ENCODE data around the gene RPRD1B.
A peak's percentile ranks its signal among the peaks of the same experiment; 100 is the strongest.

The RPRD1B gene

DNA sequence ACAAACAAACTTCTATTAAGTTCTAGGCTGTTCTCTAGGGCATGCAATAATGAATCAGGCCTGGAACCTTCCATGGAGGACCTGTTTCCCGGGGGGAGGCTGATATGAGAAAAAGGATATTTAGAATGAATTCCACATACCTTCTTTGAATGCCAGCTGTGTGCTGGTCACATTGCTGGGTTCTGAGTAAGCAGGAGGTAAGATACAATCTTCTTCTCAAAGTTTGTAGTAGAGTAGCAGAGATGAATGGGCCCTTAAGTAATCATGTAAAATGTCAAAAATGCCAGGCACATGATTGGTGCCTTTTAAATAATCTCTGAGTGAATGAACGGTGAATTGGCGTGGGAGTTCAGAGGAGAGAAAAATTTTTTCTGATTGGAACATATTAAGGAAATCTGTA lies 84.1 kb downstream of the RPRD1B start:
- DNase-seq (ENCODE audit: low read depth), result peak; percentile 74
- H3K27me3 ChIP-seq (replicated peaks; ENCODE audit: control insufficient read depth, insufficient read depth, low read length), result no peaks in the 10 kb centered on the region
- H3K4me1 ChIP-seq (ENCODE audit: control insufficient read depth, insufficient read depth, low read length), result no peaks in the 10 kb centered on the region
- H3K36me3 ChIP-seq (ENCODE audit: control insufficient read depth, insufficient read depth, low read length, severe bottlenecking), result no peaks in the 10 kb centered on the region
- H3K9ac ChIP-seq (ENCODE audit: low read length), result no peak overlapping the region
- H3K9me3 ChIP-seq (ENCODE audit: control insufficient read depth, low read length), result peaks cover 5% of the 10 kb centered on the region
- H3K4me3 ChIP-seq (ENCODE audit: low read length), result no peak overlapping the region

DNA sequence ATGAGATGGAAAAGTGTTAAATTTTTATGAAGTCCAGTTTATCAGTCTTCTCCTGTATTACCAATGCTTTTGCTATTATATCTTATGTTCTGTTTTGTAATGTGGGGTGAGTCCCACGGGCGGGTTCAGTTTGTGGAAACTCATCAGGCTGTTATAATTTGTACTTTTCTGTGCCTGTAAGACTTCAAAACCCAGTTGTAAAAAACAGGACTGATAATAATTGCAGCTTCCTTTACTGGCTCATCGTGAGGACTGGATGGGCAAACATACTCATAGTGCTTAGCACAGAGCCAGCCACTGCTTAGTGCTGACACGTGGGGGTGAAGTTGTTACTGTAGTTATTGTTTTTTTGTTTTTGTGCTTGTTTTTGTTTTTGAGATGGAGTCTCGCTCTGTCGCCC lies 85.9 kb downstream of the RPRD1B start:
- peaks cover 5% of the 10 kb centered on the region for H3K4me1 ChIP-seq (ENCODE audit: control insufficient read depth, insufficient read depth, low read length)
- H3K9ac ChIP-seq (ENCODE audit: low read length), result no peak overlapping the region
- H3K27me3 ChIP-seq (replicated peaks; ENCODE audit: control insufficient read depth, insufficient read depth, low read length), result no peaks in the 10 kb centered on the region
- H3K9me3 ChIP-seq (ENCODE audit: control insufficient read depth, low read length), result peaks cover 5% of the 10 kb centered on the region
- no peaks in the 10 kb centered on the region for H3K36me3 ChIP-seq (ENCODE audit: control insufficient read depth, insufficient read depth, low read length, severe bottlenecking)
- no peak overlapping the region for H3K4me3 ChIP-seq (ENCODE audit: low read length)
- DNase-seq (ENCODE audit: low read depth), result no peak

DNA sequence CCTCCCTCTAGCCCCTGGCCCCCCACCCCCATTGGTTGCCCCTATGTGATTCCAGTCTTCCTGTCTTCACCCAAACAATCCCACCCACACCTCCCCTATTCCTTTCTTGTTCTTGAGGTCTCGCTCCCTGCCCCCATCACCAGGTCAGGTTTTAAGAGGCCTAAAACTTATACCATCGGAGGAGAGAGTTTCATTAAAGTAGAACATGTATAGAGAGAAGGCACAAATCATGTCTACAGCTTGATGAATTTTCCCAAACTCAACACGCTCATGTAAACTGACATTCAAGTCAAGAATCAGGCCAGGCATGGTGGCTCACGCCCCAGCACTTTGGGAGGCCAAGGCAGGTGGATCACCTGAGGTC lies 87.1 kb downstream of the RPRD1B start:
- H3K27me3 ChIP-seq (replicated peaks; ENCODE audit: control insufficient read depth, insufficient read depth, low read length), result no peaks in the 10 kb centered on the region
- no peak for DNase-seq (ENCODE audit: low read depth)
- no peaks in the 10 kb centered on the region for H3K36me3 ChIP-seq (ENCODE audit: control insufficient read depth, insufficient read depth, low read length, severe bottlenecking)
- peaks cover 5% of the 10 kb centered on the region for H3K4me1 ChIP-seq (ENCODE audit: control insufficient read depth, insufficient read depth, low read length)
- H3K9ac ChIP-seq (ENCODE audit: low read length), result no peak overlapping the region
- peaks cover 5% of the 10 kb centered on the region for H3K9me3 ChIP-seq (ENCODE audit: control insufficient read depth, low read length)
- H3K4me3 ChIP-seq (ENCODE audit: low read length), result no peak overlapping the region

DNA sequence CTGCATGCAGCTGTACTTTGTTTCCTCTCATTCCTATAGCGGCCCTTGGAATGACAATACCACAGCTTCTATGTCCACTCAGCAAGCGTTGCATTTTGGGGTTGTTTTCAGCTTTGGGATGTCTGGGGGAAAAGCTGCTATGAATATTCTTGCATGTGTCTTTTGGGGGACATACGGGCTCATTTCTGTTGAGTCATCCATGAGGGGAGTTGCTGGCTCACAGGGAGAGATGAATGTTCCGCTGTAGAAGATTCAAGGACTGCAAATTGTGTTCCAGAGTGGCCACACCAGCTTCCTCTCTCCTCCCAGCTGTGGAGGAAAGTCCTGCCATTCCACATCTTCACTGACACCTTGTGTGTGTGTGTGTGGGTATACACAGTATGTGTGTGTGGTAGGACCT lies 88.2 kb downstream of the RPRD1B start:
- H3K9ac ChIP-seq (ENCODE audit: low read length), result no peak overlapping the region
- no peak for DNase-seq (ENCODE audit: low read depth)
- H3K36me3 ChIP-seq (ENCODE audit: control insufficient read depth, insufficient read depth, low read length, severe bottlenecking), result no peaks in the 10 kb centered on the region
- H3K4me1 ChIP-seq (ENCODE audit: control insufficient read depth, insufficient read depth, low read length), result peaks cover 7% of the 10 kb centered on the region
- no peaks in the 10 kb centered on the region for H3K27me3 ChIP-seq (replicated peaks; ENCODE audit: control insufficient read depth, insufficient read depth, low read length)
- peaks cover 3% of the 10 kb centered on the region for H3K9me3 ChIP-seq (ENCODE audit: control insufficient read depth, low read length)
- H3K4me3 ChIP-seq (ENCODE audit: low read length), result no peak overlapping the region

DNA sequence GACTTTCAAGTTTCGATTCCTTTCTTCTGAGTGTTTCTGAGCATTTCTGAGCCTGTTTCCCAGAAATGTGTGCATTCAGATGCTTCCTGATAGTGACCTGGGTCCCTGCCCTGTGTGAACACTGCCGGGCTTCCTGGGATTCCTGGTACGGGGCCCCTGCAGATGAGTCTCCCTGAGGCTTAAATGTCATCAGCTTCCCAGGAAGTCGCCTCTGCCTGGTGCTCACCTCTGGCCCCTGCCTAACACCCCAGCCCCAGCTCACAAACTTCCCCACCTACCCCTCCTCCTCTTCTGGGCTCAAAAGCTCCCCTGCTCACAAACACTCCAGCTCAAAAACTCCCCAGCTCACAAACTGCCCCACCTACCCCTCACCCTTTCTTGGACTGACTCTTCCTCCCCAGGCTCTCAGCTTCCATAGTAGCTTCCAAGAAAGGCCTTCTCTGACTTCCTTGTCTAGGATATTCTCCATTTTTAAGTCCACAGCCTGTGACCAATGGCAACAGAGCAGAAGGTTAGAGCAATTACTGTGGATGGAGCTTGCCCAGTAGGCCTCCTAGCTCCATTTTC lies 89.6 kb downstream of the RPRD1B start:
- peak; percentile 71 for DNase-seq (ENCODE audit: low read depth)

DNA sequence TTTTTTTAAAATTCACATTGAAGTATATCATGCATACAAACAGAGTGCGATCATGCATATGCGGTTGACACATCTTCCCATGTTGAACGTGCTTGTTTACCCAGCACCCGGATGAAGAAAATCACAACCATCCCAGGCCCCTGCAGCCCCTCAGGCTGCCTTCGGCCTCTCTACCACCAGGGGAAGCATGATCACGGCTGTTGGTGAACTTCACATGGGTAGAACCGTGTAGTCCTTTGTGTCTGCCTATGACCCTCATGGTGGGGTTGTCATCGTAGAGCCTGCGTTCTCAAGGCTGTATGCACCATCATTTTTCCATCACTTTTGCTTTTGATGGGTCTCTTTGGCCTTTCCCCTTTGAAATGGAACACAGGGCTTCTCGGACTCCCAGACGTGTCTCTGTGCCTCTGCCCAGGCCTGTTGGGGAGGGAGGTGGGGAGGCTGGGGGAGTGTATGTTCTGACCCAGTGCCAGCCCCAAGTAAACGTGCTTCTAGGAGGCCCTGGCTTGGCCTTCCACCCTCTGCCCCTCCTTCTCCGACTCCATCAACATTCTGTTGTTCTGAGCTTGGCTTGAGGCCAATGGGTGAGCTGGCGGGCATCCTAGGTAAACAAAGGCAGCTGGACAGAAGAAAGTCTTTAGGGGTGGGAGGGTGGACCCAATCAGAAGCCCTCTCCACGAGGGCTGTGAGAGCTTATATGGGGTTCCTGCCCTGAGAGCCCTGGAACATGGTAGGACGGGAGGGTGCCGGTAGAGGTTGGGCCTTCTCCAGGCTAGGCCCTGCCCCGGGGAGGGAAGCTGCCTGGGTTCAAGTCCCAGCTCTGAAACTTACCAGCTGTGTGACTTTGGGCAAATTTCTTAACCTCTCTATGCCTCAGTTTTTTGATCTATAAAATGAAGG lies 91.9 kb downstream of the RPRD1B start:
- no peaks in the 10 kb centered on the region for H3K36me3 ChIP-seq (ENCODE audit: control insufficient read depth, insufficient read depth, low read length, severe bottlenecking)
- DNase-seq (ENCODE audit: low read depth), result no peak
- H3K27me3 ChIP-seq (replicated peaks; ENCODE audit: control insufficient read depth, insufficient read depth, low read length), result no peaks in the 10 kb centered on the region
- H3K4me3 ChIP-seq (ENCODE audit: low read length), result no peak overlapping the region
- peaks cover 14% of the 10 kb centered on the region for H3K4me1 ChIP-seq (ENCODE audit: control insufficient read depth, insufficient read depth, low read length)
- H3K9me3 ChIP-seq (ENCODE audit: control insufficient read depth, low read length), result no peaks in the 10 kb centered on the region
- no peak overlapping the region for H3K9ac ChIP-seq (ENCODE audit: low read length)

More for the DNA sequence above, 89.6 kb downstream of the RPRD1B start:
- Histone ChIP-seq H3K36me3 (ENCODE audit: control insufficient read depth, insufficient read depth, low read length, severe bottlenecking) (no peaks in the 10 kb centered on the region), H3K27me3 (replicated peaks; ENCODE audit: control insufficient read depth, insufficient read depth, low read length) (no peaks in the 10 kb centered on the region), H3K9ac (ENCODE audit: low read length) (no peak overlapping the region), H3K9me3 (ENCODE audit: control insufficient read depth, low read length) (no peaks in the 10 kb centered on the region), H3K4me3 (ENCODE audit: low read length) (no peak overlapping the region), H3K4me1 (ENCODE audit: control insufficient read depth, insufficient read depth, low read length) (peaks cover 14% of the 10 kb centered on the region)

- H3K9me3 ChIP-seq (ENCODE audit: control insufficient read depth, low read length), result no peaks in the 10 kb centered on the region
- H3K36me3 ChIP-seq (ENCODE audit: control insufficient read depth, insufficient read depth, low read length, severe bottlenecking), result no peaks in the 10 kb centered on the region
- no peak for DNase-seq (ENCODE audit: low read depth)
- no peaks in the 10 kb centered on the region for H3K27me3 ChIP-seq (replicated peaks; ENCODE audit: control insufficient read depth, insufficient read depth, low read length)
- H3K9ac ChIP-seq (ENCODE audit: low read length), result no peak overlapping the region
- H3K4me3 ChIP-seq (ENCODE audit: low read length), result no peak overlapping the region
- H3K4me1 ChIP-seq (ENCODE audit: control insufficient read depth, insufficient read depth, low read length), result peaks cover 14% of the 10 kb centered on the region
Observed at GRCh38 chr20:38126146-38126921, 92.8 kb downstream of the RPRD1B start.

- no peak overlapping the region for H3K9ac ChIP-seq (ENCODE audit: low read length)
- no peak overlapping the region for H3K4me3 ChIP-seq (ENCODE audit: low read length)
- no peaks in the 10 kb centered on the region for H3K27me3 ChIP-seq (replicated peaks; ENCODE audit: control insufficient read depth, insufficient read depth, low read length)
- no peaks in the 10 kb centered on the region for H3K9me3 ChIP-seq (ENCODE audit: control insufficient read depth, low read length)
- H3K4me1 ChIP-seq (ENCODE audit: control insufficient read depth, insufficient read depth, low read length), result peaks cover 14% of the 10 kb centered on the region
- DNase-seq (ENCODE audit: low read depth), result peak; percentile 85
- no peaks in the 10 kb centered on the region for H3K36me3 ChIP-seq (ENCODE audit: control insufficient read depth, insufficient read depth, low read length, severe bottlenecking)
Observed at GRCh38 chr20:38126932-38127621, 93.5 kb downstream of the RPRD1B start.

DNA sequence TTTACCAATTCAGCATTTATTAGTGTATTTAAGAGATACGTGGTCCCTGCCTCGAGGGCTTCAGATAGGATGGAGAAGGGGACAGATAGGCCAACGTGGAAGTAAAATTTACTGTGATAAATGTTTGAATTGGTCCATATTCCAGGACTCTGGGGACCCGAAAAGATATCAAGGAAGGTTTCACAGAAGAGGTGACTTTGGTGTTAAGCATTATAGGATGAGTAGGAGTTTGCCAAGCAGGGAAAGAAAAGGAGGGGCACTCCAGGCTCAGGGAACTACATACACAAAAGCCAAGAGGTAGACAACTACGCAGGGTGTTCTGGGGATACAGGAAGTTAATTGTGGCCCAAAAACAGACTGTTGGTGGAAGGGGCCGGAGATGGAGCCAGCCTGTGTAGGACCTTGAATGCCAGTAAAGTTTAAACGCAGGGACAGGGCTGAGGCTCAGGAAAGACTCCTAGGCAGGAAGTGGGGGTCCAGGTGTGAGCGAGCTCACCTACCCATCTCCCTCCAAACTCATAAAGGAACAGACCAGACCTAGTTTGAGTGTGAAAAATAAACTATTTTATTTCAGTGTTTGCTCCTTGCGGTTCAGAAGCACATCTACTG lies 94.5 kb downstream of the RPRD1B start:
- Histone ChIP-seq H3K4me3 (ENCODE audit: low read length) (no peak overlapping the region), H3K9ac (ENCODE audit: low read length) (no peak overlapping the region), H3K4me1 (ENCODE audit: control insufficient read depth, insufficient read depth, low read length) (peaks cover 12% of the 10 kb centered on the region), H3K27me3 (replicated peaks; ENCODE audit: control insufficient read depth, insufficient read depth, low read length) (no peaks in the 10 kb centered on the region), H3K9me3 (ENCODE audit: control insufficient read depth, low read length) (no peaks in the 10 kb centered on the region), H3K36me3 (ENCODE audit: control insufficient read depth, insufficient read depth, low read length, severe bottlenecking) (no peaks in the 10 kb centered on the region)
- no peak for DNase-seq (ENCODE audit: low read depth)

GRCh38 chr20:38128691-38129090 lies 95.1 kb downstream of the RPRD1B start:
- Histone ChIP-seq H3K4me3 (ENCODE audit: low read length) (no peak overlapping the region), H3K9me3 (ENCODE audit: control insufficient read depth, low read length) (no peaks in the 10 kb centered on the region), H3K4me1 (ENCODE audit: control insufficient read depth, insufficient read depth, low read length) (peaks cover 9% of the 10 kb centered on the region), H3K9ac (ENCODE audit: low read length) (no peak overlapping the region), H3K36me3 (ENCODE audit: control insufficient read depth, insufficient read depth, low read length, severe bottlenecking) (no peaks in the 10 kb centered on the region), H3K27me3 (replicated peaks; ENCODE audit: control insufficient read depth, insufficient read depth, low read length) (no peaks in the 10 kb centered on the region)
- no peak for DNase-seq (ENCODE audit: low read depth)

Measured in adipocyte (in vitro differentiated cells).